Subcutaneous adipose tissue (tissue), 4 donors: ENCODE data around the gene WDFY1. TPM values are rescaled to one million over a fixed set of nuclear protein-coding genes. Genes with fewer than 3 reads are reported as not detected.

Source experiments
- CTCF ChIP-seq: fragments of 450-650 bp; IDR thresholded peaks from one replicate; pipeline ENCODE4 v1.5.1; 2016; ENCODE audit warnings: low read depth, mild to moderate bottlenecking, control low read depth, antibody characterized with exemption, moderate library complexity
- total RNA-seq, 4 donors: library from RNA; depleted of rRNA; stranded (reverse); fragments of >200 nt; gene quantifications; one replicate each; pipeline ENCODE4 v1.1.0, GENCODE V29; 2016

The WDFY1 gene
- total RNA-seq, 4 donors from 2014 or later, result 38.1 to 55.2 (median 45.6) TPM

GRCh38 chr2:223972656-223973102, 27.5 kb upstream of the WDFY1 start:
- no peak for TF ChIP-seq CTCF

- TF ChIP-seq CTCF, result no peak
Observed at GRCh38 chr2:223971731-223972130, 26.6 kb upstream of the WDFY1 start.

- TF ChIP-seq CTCF, result no peak
Observed at GRCh38 chr2:223970343-223971128, 25.4 kb upstream of the WDFY1 start.

GRCh38 chr2:223969856-223970255, 24.7 kb upstream of the WDFY1 start:
- no peak for TF ChIP-seq CTCF

- no peak for TF ChIP-seq CTCF
Observed at GRCh38 chr2:223969315-223969714, 24.2 kb upstream of the WDFY1 start.

GRCh38 chr2:223967981-223968380, 22.8 kb upstream of the WDFY1 start:
- TF ChIP-seq CTCF, result no peak

GRCh38 chr2:223959688-223960087, 14.6 kb upstream of the WDFY1 start:
- TF ChIP-seq CTCF, result no peak
